ENCODE measurements around the gene TSTD1. TPM values are rescaled to one million over a fixed set of nuclear protein-coding genes. Genes with fewer than 3 reads are reported as not detected.

TSTD1 gene, protein sequence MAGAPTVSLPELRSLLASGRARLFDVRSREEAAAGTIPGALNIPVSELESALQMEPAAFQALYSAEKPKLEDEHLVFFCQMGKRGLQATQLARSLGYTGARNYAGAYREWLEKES
- total RNA-seq (2022) = 24.8 and 26.8 TPM in 2 replicates
- percentile 79 among the genes with signal in this experiment for Bru-seq, nascent RNA
- percentile 70 among the genes with signal in this experiment for BruChase-seq, experiment 1, labeled RNA remaining after a 2-hour chase
- BruChase-seq, experiment 2, labeled RNA remaining after a 6-hour chase = percentile 78 among the genes with signal in this experiment
- long read RNA-seq, transcript TSTD1-204 (4 exons, 593 nt) = major isoform, 11 of 22 reads
- long read RNA-seq, transcript TSTD1-203 (3 exons, 457 nt) = minor isoform, 5 of 22 reads
- long read RNA-seq, partial matches to known transcripts = 1 of 22 reads
- long read RNA-seq, other reads (novel, unspliced or antisense) = 5 of 22 reads

DNA sequence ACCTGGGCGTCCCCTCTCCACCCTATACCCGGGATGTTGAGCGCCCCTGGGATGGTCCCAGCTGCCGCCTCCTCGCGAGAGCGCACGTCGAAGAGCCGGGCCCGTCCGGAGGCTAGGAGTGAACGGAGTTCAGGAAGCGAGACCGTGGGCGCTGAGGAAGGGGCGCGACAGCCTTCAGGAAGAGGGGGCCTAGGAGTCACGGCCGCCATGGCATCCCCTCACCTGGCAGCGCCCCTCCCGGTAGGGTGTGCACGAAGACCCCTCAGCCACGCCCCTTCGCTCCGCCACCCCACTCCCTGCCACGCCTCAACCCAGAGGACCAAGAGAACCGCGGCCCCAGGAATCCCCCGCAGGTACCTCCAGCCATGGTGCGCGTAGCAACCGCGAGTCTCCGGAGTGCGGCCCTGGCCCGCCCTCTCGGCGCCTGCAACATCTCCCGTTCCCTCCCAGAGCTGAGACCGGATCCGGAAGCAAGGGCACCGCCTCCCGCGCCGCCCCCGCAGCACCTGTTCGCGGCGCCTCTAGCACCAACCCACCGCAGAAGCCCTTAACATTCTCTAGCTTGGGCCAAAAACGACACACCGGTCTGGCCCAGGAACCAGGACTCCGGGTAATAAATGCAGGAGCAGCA lies at the start of gene TSTD1:
Gene TSTD1 (minus strand): TSS at position 442 of the 631 bp plus-strand sequence. CDS start 75 bp downstream, at position 367.
- BruUV-seq (replicated peaks) = TSS peak; percentile 53
- peak within 1 kb of the TSS; percentile 94 for H3K4me3 Mint-ChIP-seq (ENCODE audit: unreplicated experiment)
- DNase-seq = peak; percentile 78 to 80
- H3K4me1 Mint-ChIP-seq (ENCODE audit: low read depth, unreplicated experiment) = no peaks in the 10 kb centered on the region
- H3K27me3 ChIP-seq (replicated peaks; ENCODE audit: control insufficient read depth, insufficient read depth, low read length) = no peaks in the 10 kb centered on the region
- H3K9me3 Mint-ChIP-seq (ENCODE audit: unreplicated experiment) = no peaks in the 10 kb centered on the region
- H3K27ac Mint-ChIP-seq (ENCODE audit: unreplicated experiment) = peak within 1 kb of the TSS; percentile 87
- peaks cover 7% of the 10 kb centered on the region; the same call in 1 of the 2 replicates for H3K4me1 ChIP-seq
- no peaks in the 10 kb centered on the region for H3K27me3 Mint-ChIP-seq (ENCODE audit: insufficient read depth, unreplicated experiment)
- POLR2A ChIA-PET = interaction anchor here (0.7 to 2.2 kb wide), 3 partner anchors 17 to 41 kb away, joined by 3 to 20 read pairs (median 4); partner anchors contain the start of gene F11R
- peaks cover 35% of the 10 kb centered on the region for H3K36me3 Mint-ChIP-seq (ENCODE audit: insufficient read depth, unreplicated experiment)
- intact Hi-C loops (cut with micrococcal nuclease; ENCODE audit: unreplicated experiment) = loop anchor here (1.0 kb wide), 1 partner anchor 41 kb away; no protein-coding TSS in a partner anchor
- peak within 1 kb of the TSS; percentile 72 for H3K4me3 ChIP-seq (ENCODE audit: low read depth, low read length)
- no peaks in the 10 kb centered on the region for H3K9me3 ChIP-seq
- TF ChIP-seq, protein P1, sequence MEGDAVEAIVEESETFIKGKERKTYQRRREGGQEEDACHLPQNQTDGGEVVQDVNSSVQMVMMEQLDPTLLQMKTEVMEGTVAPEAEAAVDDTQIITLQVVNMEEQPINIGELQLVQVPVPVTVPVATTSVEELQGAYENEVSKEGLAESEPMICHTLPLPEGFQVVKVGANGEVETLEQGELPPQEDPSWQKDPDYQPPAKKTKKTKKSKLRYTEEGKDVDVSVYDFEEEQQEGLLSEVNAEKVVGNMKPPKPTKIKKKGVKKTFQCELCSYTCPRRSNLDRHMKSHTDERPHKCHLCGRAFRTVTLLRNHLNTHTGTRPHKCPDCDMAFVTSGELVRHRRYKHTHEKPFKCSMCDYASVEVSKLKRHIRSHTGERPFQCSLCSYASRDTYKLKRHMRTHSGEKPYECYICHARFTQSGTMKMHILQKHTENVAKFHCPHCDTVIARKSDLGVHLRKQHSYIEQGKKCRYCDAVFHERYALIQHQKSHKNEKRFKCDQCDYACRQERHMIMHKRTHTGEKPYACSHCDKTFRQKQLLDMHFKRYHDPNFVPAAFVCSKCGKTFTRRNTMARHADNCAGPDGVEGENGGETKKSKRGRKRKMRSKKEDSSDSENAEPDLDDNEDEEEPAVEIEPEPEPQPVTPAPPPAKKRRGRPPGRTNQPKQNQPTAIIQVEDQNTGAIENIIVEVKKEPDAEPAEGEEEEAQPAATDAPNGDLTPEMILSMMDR (IDR thresholded peaks at IDR 0.05; ENCODE audit: insufficient read depth in 1 of 2, low read depth in 1 of 2, low read length in 1 of 2, severe bottlenecking in 1 of 2, unreplicated experiment in 1 of 2) = no peak
- peaks cover 12% of the 10 kb centered on the region for H3K36me3 ChIP-seq (ENCODE audit: control insufficient read depth, insufficient read depth, low read length)
- CTCF ChIA-PET = interaction anchor here (0.5 to 1.4 kb wide), 6 partner anchors 17 to 106 kb away, joined by 3 to 8 read pairs (median 4); partner anchors contain the start of gene KLHDC9

DNA sequence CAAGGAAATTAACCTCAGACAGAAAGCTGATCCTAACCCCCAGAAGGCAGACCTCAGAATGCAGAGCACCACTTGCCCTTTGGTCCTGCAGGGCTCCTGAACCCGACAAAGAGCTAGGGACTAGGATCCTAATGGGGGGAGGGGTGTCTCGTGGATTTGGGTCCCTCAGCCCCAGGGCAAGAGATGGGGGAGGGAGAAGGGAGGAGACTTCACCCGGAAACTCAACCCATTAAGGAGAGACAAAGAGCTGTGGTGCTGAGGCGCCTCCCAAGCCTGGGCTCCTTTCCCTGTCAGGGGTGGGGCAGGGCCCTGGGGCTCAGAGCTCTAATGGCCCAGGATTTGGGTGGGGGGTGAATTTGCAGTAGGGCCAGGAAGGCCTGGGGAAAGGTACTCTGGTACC lies 47.7 kb upstream of the TSTD1 start:
- Histone ChIP-seq H3K9me3 (no peaks in the 10 kb centered on the region), H3K4me1 (peaks cover 36% of the 10 kb centered on the region), H3K27me3 (replicated peaks; ENCODE audit: control insufficient read depth, insufficient read depth, low read length) (no peaks in the 10 kb centered on the region), H3K36me3 (ENCODE audit: control insufficient read depth, insufficient read depth, low read length) (no peaks in the 10 kb centered on the region), H3K4me3 (ENCODE audit: low read depth, low read length) (no peak overlapping the region)
- ChIA-PET POLR2A (no interaction called here), CTCF (interaction anchor here (3.3 kb wide), 1 partner anchor 11 kb away, joined by 15 read pairs; the partner anchor contains the start of gene KLHDC9)
- no peak overlapping the region for H3K4me3 Mint-ChIP-seq (ENCODE audit: unreplicated experiment)
- intact Hi-C loops (cut with micrococcal nuclease; ENCODE audit: unreplicated experiment) = no loop called here
- DNase-seq = no peak
- no peaks in the 10 kb centered on the region for H3K27me3 Mint-ChIP-seq (ENCODE audit: insufficient read depth, unreplicated experiment)
- BruUV-seq (replicated peaks) = no TSS peak
- TF ChIP-seq, protein P1 (IDR thresholded peaks at IDR 0.05; ENCODE audit: insufficient read depth in 1 of 2, low read depth in 1 of 2, low read length in 1 of 2, severe bottlenecking in 1 of 2, unreplicated experiment in 1 of 2) = no peak
- H3K4me1 Mint-ChIP-seq (ENCODE audit: low read depth, unreplicated experiment) = peaks cover 28% of the 10 kb centered on the region
- H3K9me3 Mint-ChIP-seq (ENCODE audit: unreplicated experiment) = no peaks in the 10 kb centered on the region
- peak overlapping the region; percentile 67 for H3K27ac Mint-ChIP-seq (ENCODE audit: unreplicated experiment)
- peaks cover 7% of the 10 kb centered on the region for H3K36me3 Mint-ChIP-seq (ENCODE audit: insufficient read depth, unreplicated experiment)

DNA sequence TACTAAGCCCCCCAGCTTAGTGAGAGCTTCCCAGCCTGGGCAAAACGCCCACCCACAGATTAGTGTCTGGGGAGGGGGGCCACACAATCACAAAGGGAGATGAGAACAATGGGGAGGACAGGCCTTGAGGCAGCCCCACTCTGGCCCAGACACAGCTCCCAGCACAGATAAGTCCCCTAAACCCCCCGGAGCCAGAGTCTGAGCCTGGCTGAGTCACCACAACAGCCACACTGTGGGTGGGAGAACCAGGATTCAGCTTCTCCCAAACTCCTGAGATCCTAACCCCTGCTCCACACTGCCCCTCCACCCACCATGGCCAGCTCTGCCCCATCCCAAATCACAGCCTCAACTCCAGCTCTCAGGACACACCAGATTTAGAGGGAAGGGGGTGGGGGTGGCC lies 46.4 kb upstream of the TSTD1 start:
- Histone ChIP-seq H3K9me3 (no peaks in the 10 kb centered on the region), H3K4me3 (ENCODE audit: low read depth, low read length) (no peak overlapping the region), H3K27me3 (replicated peaks; ENCODE audit: control insufficient read depth, insufficient read depth, low read length) (no peaks in the 10 kb centered on the region), H3K4me1 (peaks cover 46% of the 10 kb centered on the region), H3K36me3 (ENCODE audit: control insufficient read depth, insufficient read depth, low read length) (no peaks in the 10 kb centered on the region)
- intact Hi-C loops (cut with micrococcal nuclease; ENCODE audit: unreplicated experiment) = no loop called here
- DNase-seq = no peak
- Mint-ChIP-seq H3K9me3 (ENCODE audit: unreplicated experiment) (no peaks in the 10 kb centered on the region), H3K36me3 (ENCODE audit: insufficient read depth, unreplicated experiment) (peaks cover 7% of the 10 kb centered on the region), H3K27me3 (ENCODE audit: insufficient read depth, unreplicated experiment) (no peaks in the 10 kb centered on the region), H3K27ac (ENCODE audit: unreplicated experiment) (peak overlapping the region; percentile 67), H3K4me1 (ENCODE audit: low read depth, unreplicated experiment) (peaks cover 37% of the 10 kb centered on the region), H3K4me3 (ENCODE audit: unreplicated experiment) (no peak overlapping the region)
- POLR2A ChIA-PET = no interaction called here
- BruUV-seq (replicated peaks) = no TSS peak
- TF ChIP-seq, protein P1 (IDR thresholded peaks at IDR 0.05; ENCODE audit: insufficient read depth in 1 of 2, low read depth in 1 of 2, low read length in 1 of 2, severe bottlenecking in 1 of 2, unreplicated experiment in 1 of 2) = no peak
- CTCF ChIA-PET = interaction anchor here (0.7 to 3.3 kb wide), 2 partner anchors 12 to 244 kb away, joined by 4 to 15 read pairs; partner anchors contain the start of gene KLHDC9

Measured in Caco-2 (cell line).